ENCODE data around the gene PIEZO1. TPM values are rescaled to one million over a fixed set of nuclear protein-coding genes. Genes with fewer than 3 reads are reported as not detected.

PIEZO1 gene
- total and polyA plus RNA-seq, 9 of the 15 experiments (the other 6 are each of a cell fraction or from before 2014, with no cell fraction given) = 3.6 to 432 (median 131) TPM

GRCh38 chr16:88803264-88803987 is 18.4 kb upstream of the PIEZO1 start, which contains the start of gene CDT1:
Gene CDT1, plus strand, starts transcription at chr16:88803789. Its CDS starts 43 bp downstream, at chr16:88803832.
- no peaks in the 10 kb centered on the region for H3K9me1 ChIP-seq (ENCODE audit: control insufficient read depth, insufficient read depth, low read length)
- WGBS (ENCODE audit: insufficient coverage, low coverage, missing lambda C conversion rate) = under 1% methylated on average over 25 of the region's 98 CpGs
- H3K27ac ChIP-seq (ENCODE audit: extremely low read depth, low read depth, low read length) = peak within 1 kb of the TSS; percentile 86
- in situ Hi-C loops (cut with MboI) = no loop called here
- H3K36me3 ChIP-seq (ENCODE audit: control insufficient read depth, insufficient read depth, low read length) = peaks cover 46% of the 10 kb centered on the region; the same call in 2 of the 3 replicates
- ChIA-PET POLR2A (interaction anchor here (0.6 to 2.9 kb wide), 7 partner anchors 7 to 944 kb away, joined by 3 to 8 read pairs (median 4); partner anchors contain the start of gene PIEZO1), CTCF (ENCODE audit: low intra/inter-chr PET ratio) (interaction anchor here (0.6 kb wide), 1 partner anchor 66 kb away, joined by 3 read pairs; no protein-coding TSS in a partner anchor)
- peak; percentile 32 for FAIRE-seq
- peaks cover 11% of the 10 kb centered on the region; the same call in 1 of the 2 replicates for H4K20me1 ChIP-seq (replicated peaks; ENCODE audit: control insufficient read depth, insufficient read depth, low read length)
- peak within 1 kb of the TSS; percentile 89 for H3K4me3 ChIP-seq
- peak within 1 kb of the TSS; percentile 76 for H3K4me2 ChIP-seq (ENCODE audit: insufficient read depth, low read length)
- peaks cover 74% of the 10 kb centered on the region for H3K79me2 ChIP-seq (ENCODE audit: control insufficient read depth, insufficient read depth, low read length)
- intact Hi-C loops (cut with micrococcal nuclease) = loop anchor here (10.0 kb wide), 1 partner anchor 761 kb away; the partner anchor contains the start of gene RPL13
- ATAC-seq = peak; percentile 6
- H3K9me3 ChIP-seq (replicated peaks; ENCODE audit: control insufficient read depth, insufficient read depth, low read depth, low read length) = no peaks in the 10 kb centered on the region
- H3K4me1 ChIP-seq (replicated peaks in 1 of 2; ENCODE audit: control insufficient read depth in 2 of 2, insufficient read depth in 2 of 2, low read length in 2 of 2) = peaks cover 29 to 85% of the 10 kb centered on the region in 2 experiments
- DNase-seq (ENCODE audit: extremely low read depth in 1 of 4, low spot score in 3 of 4) = peak; percentile 91 to 99 (median 96)
- H3K27me3 ChIP-seq (ENCODE audit: control insufficient read depth in 2 of 2, insufficient read depth in 2 of 2, low read length in 2 of 2) = no peaks in the 10 kb centered on the region; a peak in 1 of 5 replicates
- peak within 1 kb of the TSS; percentile 7; the same call in 1 of the 2 replicates for H2AFZ ChIP-seq (ENCODE audit: low read depth, low read length)
- H3K9ac ChIP-seq (ENCODE audit: insufficient read depth in 1 of 2, low read depth in 2 of 2, low read length in 2 of 2) = peak within 1 kb of the TSS; percentile 95 to 98
- no TSS peak for BruUV-seq (replicated peaks)
- TF ChIP-seq ZNF224 (CRISPR knock-in tag; IDR thresholded peaks at IDR 0.05) (no peak), NBN (IDR thresholded peaks at IDR 0.05; ENCODE audit: low read depth) (no peak), ARHGAP35 (IDR thresholded peaks at IDR 0.05; ENCODE audit: partially characterized antibody) (no peak), RFX7 (CRISPR knock-in tag; IDR thresholded peaks at IDR 0.05) (no peak), NR3C1 (CRISPR knock-in tag; IDR thresholded peaks at IDR 0.05) (no peak), CHD1 (IDR thresholded peaks at IDR 0.05; ENCODE audit: low read length) (no peak), ZFX (CRISPR knock-in tag; IDR thresholded peaks at IDR 0.05) (peak; percentile 65), ZNF586 (CRISPR knock-in tag; conservative IDR thresholded peaks at IDR 0.05) (no peak), EZH2 (IDR thresholded peaks at IDR 0.05; ENCODE audit: borderline replicate concordance, low read depth, low read length) (no peak), SMARCA4 (IDR thresholded peaks at IDR 0.05) (no peak), AFF1 (IDR thresholded peaks at IDR 0.05; ENCODE audit: low read depth in 1 of 2, partially characterized antibody in 2 of 2) (no peak), FOXM1 (IDR thresholded peaks at IDR 0.05; ENCODE audit: low read depth) (no peak), FOXM1 (CRISPR knock-in tag; IDR thresholded peaks at IDR 0.05; ENCODE audit: low read depth) (no peak; the same call in 1 of the 2 replicates), ZNF217 (CRISPR knock-in tag; IDR thresholded peaks at IDR 0.05) (no peak), CTCF (IDR thresholded peaks at IDR 0.05 in 2 of 3, conservative IDR thresholded peaks at IDR 0.05 in 1 of 3; ENCODE audit: insufficient read depth in 2 of 3, low read depth in 1 of 3, low read length in 3 of 3) (no peak), C11orf30 (IDR thresholded peaks at IDR 0.05; ENCODE audit: low read depth) (no peak)
